Lower lobe of right lung (tissue), 2 donors: ENCODE measurements around the gene MBOAT2. TPM values are rescaled to one million over a fixed set of nuclear protein-coding genes. Genes with fewer than 3 reads are reported as not detected.

ENCODE experiments used
- ATAC-seq, 2 donors: fragments of 200-7000 bp; cut with Tn5 transposase; one replicate each; pipeline ENCODE4 v1.9.1; 2020 to 2022; ENCODE audit warnings: mild to moderate bottlenecking in 2 of 2, moderate library complexity in 2 of 2
- DNase-seq: peaks from one replicate; pipeline ENCODE4 v3.0.0-alpha.2; 2020
- H3K27ac ChIP-seq: fragments of 200-600 bp; one replicate; pipeline ENCODE4 v1.8.0; 2022
- H3K27me3 ChIP-seq: fragments of 200-600 bp; one replicate; pipeline ENCODE4 v1.8.0; 2022; ENCODE audit warnings: low read depth
- H3K36me3 ChIP-seq: fragments of 200-600 bp; one replicate; pipeline ENCODE4 v1.8.0; 2022; ENCODE audit warnings: mild to moderate bottlenecking
- H3K4me1 ChIP-seq: fragments of 200-600 bp; one replicate; pipeline ENCODE4 v1.8.0; 2022
- H3K4me3 ChIP-seq: fragments of 200-600 bp; one replicate; pipeline ENCODE4 v1.8.0; 2022; ENCODE audit warnings: mild to moderate bottlenecking
- H3K9me3 ChIP-seq: fragments of 200-600 bp; one replicate; pipeline ENCODE4 v1.8.0; 2022
- intact Hi-C: fragments of 100-400 bp; cut with DNase I; formaldehyde crosslinking; loops from one replicate; pipeline ENCODE4 v1.11.0; 2022
- total RNA-seq: library from RNA; stranded (reverse); fragmentation: NEBNext Ultra II Directional; extraction: Animal tissue kit (Norgen Biotek cat#: 25700); gene quantifications from one replicate; pipeline ENCODE4 v1.2.1, GENCODE V29; 2021
- TF ChIP-seq, protein P1 (sequence below): fragments of 200-600 bp; IDR thresholded peaks from one replicate; pipeline ENCODE4 v1.8.0; 2022; ENCODE audit warnings: antibody characterized with exemption, mild to moderate bottlenecking
- donor health status: DM: no; HTN: yes; CAD: no; lungs with severe emphysema.

Gene MBOAT2
- total RNA-seq, 1 donor from 2014 or later, result 36.5 TPM

DNA sequence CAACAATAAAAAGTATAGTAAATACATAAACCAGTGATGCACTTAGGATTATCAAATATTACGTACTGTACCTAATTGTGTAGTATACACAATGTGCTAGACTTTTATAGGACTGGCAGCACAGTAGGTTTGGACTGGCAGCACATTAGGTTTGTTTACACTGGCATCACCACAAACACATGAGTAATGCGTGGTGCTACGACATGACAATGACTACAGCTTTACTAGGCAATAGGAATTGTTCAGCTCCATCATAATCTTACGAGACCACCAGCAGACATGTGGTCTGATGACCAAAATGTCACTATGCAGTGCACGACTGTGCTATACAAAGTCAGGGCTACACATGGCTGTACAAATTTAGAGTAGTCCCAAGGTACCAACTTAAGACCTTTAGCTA lies 2.3 kb downstream of the MBOAT2 start:
- no peak for DNase-seq

DNA sequence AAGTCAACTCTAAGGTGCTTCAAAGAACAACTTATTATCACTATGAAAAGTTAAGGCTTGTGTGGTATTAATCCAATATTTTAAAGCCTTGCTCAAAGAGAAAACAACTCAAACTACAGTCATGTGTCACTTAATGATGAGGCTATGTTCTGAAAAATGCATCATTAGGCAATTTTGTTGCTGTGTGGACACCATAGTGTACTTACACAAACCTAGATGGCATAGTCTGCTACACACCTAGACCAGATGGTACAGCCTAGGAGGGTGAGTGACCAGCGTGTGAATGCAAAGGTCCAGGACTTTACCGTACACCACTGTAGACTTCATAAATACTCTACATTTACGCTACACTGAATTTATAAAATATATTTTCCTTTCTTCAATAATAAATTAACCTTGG lies 3.0 kb downstream of the MBOAT2 start:
- DNase-seq, result no peak

More for the DNA sequence above, 2.3 kb downstream of the MBOAT2 start:
- TF ChIP-seq, protein P1, sequence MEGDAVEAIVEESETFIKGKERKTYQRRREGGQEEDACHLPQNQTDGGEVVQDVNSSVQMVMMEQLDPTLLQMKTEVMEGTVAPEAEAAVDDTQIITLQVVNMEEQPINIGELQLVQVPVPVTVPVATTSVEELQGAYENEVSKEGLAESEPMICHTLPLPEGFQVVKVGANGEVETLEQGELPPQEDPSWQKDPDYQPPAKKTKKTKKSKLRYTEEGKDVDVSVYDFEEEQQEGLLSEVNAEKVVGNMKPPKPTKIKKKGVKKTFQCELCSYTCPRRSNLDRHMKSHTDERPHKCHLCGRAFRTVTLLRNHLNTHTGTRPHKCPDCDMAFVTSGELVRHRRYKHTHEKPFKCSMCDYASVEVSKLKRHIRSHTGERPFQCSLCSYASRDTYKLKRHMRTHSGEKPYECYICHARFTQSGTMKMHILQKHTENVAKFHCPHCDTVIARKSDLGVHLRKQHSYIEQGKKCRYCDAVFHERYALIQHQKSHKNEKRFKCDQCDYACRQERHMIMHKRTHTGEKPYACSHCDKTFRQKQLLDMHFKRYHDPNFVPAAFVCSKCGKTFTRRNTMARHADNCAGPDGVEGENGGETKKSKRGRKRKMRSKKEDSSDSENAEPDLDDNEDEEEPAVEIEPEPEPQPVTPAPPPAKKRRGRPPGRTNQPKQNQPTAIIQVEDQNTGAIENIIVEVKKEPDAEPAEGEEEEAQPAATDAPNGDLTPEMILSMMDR, result no peak
- H3K9me3 ChIP-seq, result no peaks in the 10 kb centered on the region
- no peak overlapping the region for H3K27ac ChIP-seq
- no peaks in the 10 kb centered on the region for H3K27me3 ChIP-seq
- H3K4me1 ChIP-seq, result peaks cover 21% of the 10 kb centered on the region
- no peak overlapping the region for H3K4me3 ChIP-seq
- no peaks in the 10 kb centered on the region for H3K36me3 ChIP-seq
- intact Hi-C loops, result no loop called here
- ATAC-seq, result no peak

DNA sequence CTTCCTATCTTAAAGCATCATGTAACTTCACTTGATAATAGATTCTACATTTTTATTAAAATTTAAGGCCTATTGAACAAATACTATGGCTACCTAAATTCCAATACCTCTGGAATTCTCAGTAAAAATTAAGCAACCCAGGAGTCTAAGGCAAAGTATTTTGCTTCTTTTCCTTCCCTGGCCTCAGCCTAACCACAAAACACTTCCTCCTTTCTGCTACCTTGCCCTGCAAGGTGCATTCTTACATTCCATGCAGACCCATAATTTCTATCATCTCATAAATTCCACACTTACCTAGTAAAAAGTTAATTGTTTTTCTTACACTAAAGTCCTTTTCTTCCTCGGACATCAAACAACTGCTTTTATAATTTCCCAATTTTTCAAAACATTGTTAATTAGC lies 3.7 kb downstream of the MBOAT2 start:
- H3K36me3 ChIP-seq, result no peaks in the 10 kb centered on the region
- H3K4me1 ChIP-seq, result peaks cover 21% of the 10 kb centered on the region
- no peak overlapping the region for H3K4me3 ChIP-seq
- DNase-seq, result no peak
- no peaks in the 10 kb centered on the region for H3K27me3 ChIP-seq
- no peak for ATAC-seq
- no peak overlapping the region for H3K27ac ChIP-seq
- intact Hi-C loops, result no loop called here
- TF ChIP-seq, protein P1, result no peak
- H3K9me3 ChIP-seq, result no peaks in the 10 kb centered on the region

More for the DNA sequence above, 3.0 kb downstream of the MBOAT2 start:
- no peak overlapping the region for H3K4me3 ChIP-seq
- H3K27me3 ChIP-seq, result no peaks in the 10 kb centered on the region
- peaks cover 21% of the 10 kb centered on the region for H3K4me1 ChIP-seq
- TF ChIP-seq, protein P1, result no peak
- intact Hi-C loops, result no loop called here
- H3K36me3 ChIP-seq, result no peaks in the 10 kb centered on the region
- H3K9me3 ChIP-seq, result no peaks in the 10 kb centered on the region
- no peak overlapping the region for H3K27ac ChIP-seq
- ATAC-seq, result no peak

DNA sequence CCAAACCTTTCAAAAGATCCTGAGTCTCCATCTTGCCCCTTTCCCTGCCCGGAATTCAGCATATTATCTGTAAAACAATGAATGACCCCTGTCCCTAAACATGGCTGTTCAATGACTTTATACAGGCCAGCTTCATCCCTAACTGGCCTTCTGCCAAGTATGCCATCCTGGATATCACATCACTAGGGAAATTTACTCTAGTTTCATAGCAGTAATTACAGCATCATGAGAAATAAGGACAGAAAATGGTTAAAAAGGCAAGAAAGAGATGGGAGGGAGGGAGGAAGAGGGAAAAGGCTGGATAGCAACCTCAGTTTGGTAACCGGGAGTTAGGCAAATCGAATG lies 4.4 kb downstream of the MBOAT2 start:
- DNase-seq, result no peak
- TF ChIP-seq, protein P1, result no peak
- intact Hi-C loops, result no loop called here

DNA sequence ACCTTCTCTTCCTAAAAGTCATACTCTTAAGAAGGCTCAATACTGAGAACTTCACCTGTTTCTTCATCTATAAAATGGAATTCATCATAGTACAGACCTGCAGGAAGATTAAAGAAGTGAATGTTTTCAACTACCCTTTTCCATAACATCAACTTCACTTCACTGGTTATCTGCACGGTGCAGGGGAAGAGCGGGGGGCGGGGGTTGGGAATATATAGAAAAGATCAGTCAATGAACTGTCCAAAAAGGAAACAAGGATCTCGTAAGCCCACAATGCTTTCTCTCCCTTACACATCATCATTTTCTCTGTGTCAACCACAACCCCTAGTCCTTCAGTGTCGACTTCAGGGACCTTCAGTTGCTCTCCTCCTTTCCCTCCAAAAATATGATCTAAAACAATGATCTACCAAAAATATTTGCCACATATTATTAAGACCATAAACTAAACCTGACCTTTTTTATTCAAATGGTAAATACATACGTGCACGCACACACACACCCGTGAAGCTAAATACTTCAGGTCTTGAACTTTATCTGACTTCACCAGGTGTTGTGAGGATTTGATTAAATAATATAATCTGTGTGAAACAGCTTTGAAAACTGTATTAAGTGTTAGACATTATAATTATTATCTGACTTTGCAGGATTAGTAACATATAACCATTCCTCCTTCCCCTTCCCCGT lies 4.9 kb downstream of the MBOAT2 start:
- Histone ChIP-seq H3K4me3 (no peak overlapping the region), H3K4me1 (peaks cover 14% of the 10 kb centered on the region), H3K27ac (no peak overlapping the region), H3K27me3 (no peaks in the 10 kb centered on the region), H3K9me3 (no peaks in the 10 kb centered on the region), H3K36me3 (no peaks in the 10 kb centered on the region)
- intact Hi-C loops, result no loop called here
- ATAC-seq, result no peak
- TF ChIP-seq, protein P1, result no peak
- DNase-seq, result no peak

More for the DNA sequence above, 4.4 kb downstream of the MBOAT2 start:
- peaks cover 14% of the 10 kb centered on the region for H3K4me1 ChIP-seq
- no peaks in the 10 kb centered on the region for H3K9me3 ChIP-seq
- H3K36me3 ChIP-seq, result no peaks in the 10 kb centered on the region
- ATAC-seq, result no peak
- no peaks in the 10 kb centered on the region for H3K27me3 ChIP-seq
- H3K27ac ChIP-seq, result no peak overlapping the region
- H3K4me3 ChIP-seq, result no peak overlapping the region
